HG02885 (cell line): ENCODE results near the gene ACSM2B.
"Not testable (repeated sequence)": the region's sequence is repeated elsewhere in the genome, so short reads cannot be mapped to it uniquely, and the experiment has no call there.

Experiments
- ATAC-seq: cut with Tn5 transposase; IDR thresholded peaks from one replicate; pipeline ENCODE4 v1.9.1; 2021; ENCODE audit warnings: mild to moderate bottlenecking; ENCODE audit not compliant: unreplicated experiment, poor library complexity

ACSM2B gene

GRCh38 chr16:20538181-20538580, 38.0 kb downstream of the ACSM2B start:
- no peak for ATAC-seq

- not testable (repeated sequence) for ATAC-seq
These were observed 39.5 kb downstream of the ACSM2B start for GRCh38 chr16:20536669-20537068.

- ATAC-seq = not testable (repeated sequence)
These were observed 43.8 kb downstream of the ACSM2B start for GRCh38 chr16:20532284-20532792.

GRCh38 chr16:20531795-20532194, 44.4 kb downstream of the ACSM2B start:
- ATAC-seq = not testable (repeated sequence)

GRCh38 chr16:20520103-20520502, 56.1 kb downstream of the ACSM2B start:
- no peak for ATAC-seq

- ATAC-seq = no peak
These were observed 56.9 kb downstream of the ACSM2B start for GRCh38 chr16:20519231-20519630.

- no peak for ATAC-seq
These were observed 59.0 kb downstream of the ACSM2B start for GRCh38 chr16:20517149-20517548.

GRCh38 chr16:20515688-20516090, 60.5 kb downstream of the ACSM2B start:
- ATAC-seq = no peak

GRCh38 chr16:20510323-20510722, 65.8 kb downstream of the ACSM2B start:
- no peak for ATAC-seq

GRCh38 chr16:20507280-20507679, 68.9 kb downstream of the ACSM2B start:
- no peak for ATAC-seq

- no peak for ATAC-seq
These were observed 71.7 kb downstream of the ACSM2B start for GRCh38 chr16:20504418-20504817.

GRCh38 chr16:20491448-20491847, 84.7 kb downstream of the ACSM2B start:
- not testable (repeated sequence) for ATAC-seq

- ATAC-seq = not testable (repeated sequence)
These were observed 85.2 kb downstream of the ACSM2B start for GRCh38 chr16:20490994-20491393.
